Loucy (cell line): ENCODE data around the gene PAK3.

Experiments used
- H2AFZ ChIP-seq: fragments of 200-600 bp; sonication (generic); 2 replicates; pipeline ENCODE4 v1.6.0; 2016; ENCODE audit warnings: antibody characterized with exemption, mild to moderate bottlenecking, low read length, moderate library complexity
- H3F3A ChIP-seq: fragments of 200-600 bp; 2 replicates; pipeline ENCODE4 v1.6.0; 2016; ENCODE audit warnings: antibody characterized with exemption, low read depth, mild to moderate bottlenecking
- H3K27me3 ChIP-seq: fragments of 200-600 bp; sonication (generic); 2 replicates; pipeline ENCODE4 v1.6.1; 2014; ENCODE audit warnings: low read length, mild to moderate bottlenecking; ENCODE audit not compliant: insufficient read depth, poor library complexity, severe bottlenecking
- H3K36me3 ChIP-seq: fragments of 200-600 bp; sonication (generic); 2 replicates; pipeline ENCODE4 v1.6.1; 2016; ENCODE audit warnings: low read length; ENCODE audit not compliant: insufficient read depth
- H3K4me1 ChIP-seq: fragments of 200-600 bp; sonication (generic); 2 replicates; pipeline ENCODE4 v1.5.1; 2014; ENCODE audit warnings: low read length, mild to moderate bottlenecking; ENCODE audit not compliant: insufficient read depth, poor library complexity, severe bottlenecking
- H3K4me2 ChIP-seq: fragments of 200-600 bp; sonication (generic); 2 replicates; pipeline ENCODE4 v1.6.0; 2014; ENCODE audit warnings: antibody characterized with exemption, low read length, low read depth, mild to moderate bottlenecking; ENCODE audit not compliant: poor library complexity, severe bottlenecking
- H3K4me3 ChIP-seq: fragments of 200-600 bp; sonication (generic); 2 replicates; pipeline ENCODE4 v1.5.1; 2014; ENCODE audit warnings: low read length, mild to moderate bottlenecking, mixed read lengths; ENCODE audit not compliant: poor library complexity, severe bottlenecking
- H3K79me2 ChIP-seq: fragments of 200-600 bp; sonication (generic); 2 replicates; pipeline ENCODE4 v1.6.1; 2014; ENCODE audit warnings: low read length; ENCODE audit not compliant: insufficient read depth
- H3K9ac ChIP-seq: fragments of 200-600 bp; sonication (generic); 2 replicates; pipeline ENCODE4 v1.6.0; 2014; ENCODE audit warnings: mild to moderate bottlenecking, low read depth, low read length, moderate library complexity; ENCODE audit not compliant: poor library complexity, severe bottlenecking
- H3K9me2 ChIP-seq: fragments of 200-600 bp; sonication (generic); replicated peaks from 2 replicates; pipeline ENCODE4 v1.6.1; 2016; ENCODE audit warnings: low read depth, low read length, mixed read lengths
- H3K9me3 ChIP-seq: fragments of 200-600 bp; sonication (generic); 2 replicates; pipeline ENCODE4 v1.6.1; 2014; ENCODE audit warnings: mild to moderate bottlenecking, antibody characterized with exemption, low read length, low read depth; ENCODE audit not compliant: insufficient read depth
- H4K20me1 ChIP-seq: fragments of 200-600 bp; sonication (generic); 2 replicates; pipeline ENCODE4 v1.6.0; 2014; ENCODE audit warnings: antibody characterized with exemption, low read length, mild to moderate bottlenecking; ENCODE audit not compliant: insufficient read depth, poor library complexity, severe bottlenecking
- EZH2phosphoT487 ChIP-seq: fragments of 200-600 bp; IDR thresholded peaks from 2 replicates; pipeline ENCODE4 v1.6.1; 2018; ENCODE audit warnings: antibody characterized with exemption, mild to moderate bottlenecking, moderate library complexity, borderline replicate concordance
- TF ChIP-seq, protein P1 (sequence below): fragments of 200-600 bp; sonication (generic); conservative IDR thresholded peaks from 2 replicates; pipeline ENCODE4 v1.5.1; 2014; ENCODE audit warnings: mild to moderate bottlenecking, antibody characterized with exemption, low read length

The PAK3 gene

DNA sequence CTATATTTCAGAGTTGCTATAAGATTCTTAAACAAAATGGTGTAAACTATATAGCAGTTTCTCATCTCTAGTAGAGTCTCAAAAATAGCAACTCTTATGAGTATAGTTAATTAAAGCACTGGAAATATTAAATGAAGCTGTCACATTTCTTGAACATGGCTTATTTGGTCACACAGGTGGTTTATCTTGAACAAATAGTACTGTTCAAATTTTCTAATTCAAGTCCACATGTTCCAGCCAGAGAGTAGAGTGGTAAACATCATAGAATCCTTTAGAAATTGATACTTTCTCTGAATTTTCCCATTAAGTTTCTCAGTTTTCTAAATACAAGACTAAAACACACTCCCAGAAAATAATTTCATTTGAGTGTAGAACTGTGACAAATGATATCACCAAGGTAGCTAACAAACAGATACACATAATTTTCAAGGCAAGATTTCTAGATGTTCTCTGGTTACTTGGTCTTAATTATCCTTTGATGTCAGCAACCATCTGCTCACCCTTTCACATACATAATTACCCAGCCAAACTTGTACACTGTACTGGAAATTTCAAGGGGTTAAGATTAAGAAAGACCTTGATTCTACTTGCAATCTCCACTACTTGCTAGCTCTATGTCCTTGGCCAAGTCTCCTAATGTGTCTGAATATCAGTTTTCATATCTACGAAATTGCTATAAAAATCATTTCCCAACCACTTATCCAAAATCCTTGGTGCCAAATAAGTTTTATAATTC lies 24.3 kb upstream of the PAK3 start:
- Histone ChIP-seq H2AFZ (no peak overlapping the region), H3K9me2 (no peaks in the 10 kb centered on the region), H3K4me3 (no peak overlapping the region), H3K9ac (no peak overlapping the region), H3K4me2 (no peak overlapping the region), H3K9me3 (no peaks in the 10 kb centered on the region), H3K4me1 (no peaks in the 10 kb centered on the region), H4K20me1 (no peaks in the 10 kb centered on the region), H3F3A (no peaks in the 10 kb centered on the region), H3K79me2 (no peaks in the 10 kb centered on the region), H3K27me3 (no peaks in the 10 kb centered on the region), H3K36me3 (no peaks in the 10 kb centered on the region)
- TF ChIP-seq, protein P1, sequence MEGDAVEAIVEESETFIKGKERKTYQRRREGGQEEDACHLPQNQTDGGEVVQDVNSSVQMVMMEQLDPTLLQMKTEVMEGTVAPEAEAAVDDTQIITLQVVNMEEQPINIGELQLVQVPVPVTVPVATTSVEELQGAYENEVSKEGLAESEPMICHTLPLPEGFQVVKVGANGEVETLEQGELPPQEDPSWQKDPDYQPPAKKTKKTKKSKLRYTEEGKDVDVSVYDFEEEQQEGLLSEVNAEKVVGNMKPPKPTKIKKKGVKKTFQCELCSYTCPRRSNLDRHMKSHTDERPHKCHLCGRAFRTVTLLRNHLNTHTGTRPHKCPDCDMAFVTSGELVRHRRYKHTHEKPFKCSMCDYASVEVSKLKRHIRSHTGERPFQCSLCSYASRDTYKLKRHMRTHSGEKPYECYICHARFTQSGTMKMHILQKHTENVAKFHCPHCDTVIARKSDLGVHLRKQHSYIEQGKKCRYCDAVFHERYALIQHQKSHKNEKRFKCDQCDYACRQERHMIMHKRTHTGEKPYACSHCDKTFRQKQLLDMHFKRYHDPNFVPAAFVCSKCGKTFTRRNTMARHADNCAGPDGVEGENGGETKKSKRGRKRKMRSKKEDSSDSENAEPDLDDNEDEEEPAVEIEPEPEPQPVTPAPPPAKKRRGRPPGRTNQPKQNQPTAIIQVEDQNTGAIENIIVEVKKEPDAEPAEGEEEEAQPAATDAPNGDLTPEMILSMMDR: no peak
- no peak for TF ChIP-seq EZH2phosphoT487

DNA sequence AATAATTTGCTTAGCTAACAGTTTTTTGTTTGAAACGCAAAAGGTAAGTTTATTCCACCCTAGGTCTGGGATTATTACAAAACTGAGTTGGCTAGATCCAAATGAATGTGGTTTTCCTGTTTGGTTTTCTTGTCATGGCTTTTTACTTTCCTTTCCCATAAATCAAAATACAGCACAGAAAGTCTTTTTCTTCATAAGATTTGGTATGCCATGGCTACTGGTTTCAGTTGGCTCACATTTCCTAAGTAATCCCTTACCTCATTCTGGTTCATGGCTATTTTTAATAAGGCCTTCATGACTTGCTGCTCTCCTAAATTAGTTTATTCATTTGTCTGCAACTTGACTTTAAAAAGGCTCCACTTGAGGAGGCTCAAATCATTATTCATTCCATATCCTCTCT lies 12.9 kb upstream of the PAK3 start:
- Histone ChIP-seq H3K4me1 (no peaks in the 10 kb centered on the region), H4K20me1 (no peaks in the 10 kb centered on the region), H3K9me2 (no peaks in the 10 kb centered on the region), H3K9me3 (no peaks in the 10 kb centered on the region), H3K36me3 (no peaks in the 10 kb centered on the region), H3K4me2 (no peak overlapping the region), H3K9ac (no peak overlapping the region), H3F3A (no peaks in the 10 kb centered on the region), H3K27me3 (no peaks in the 10 kb centered on the region), H3K79me2 (no peaks in the 10 kb centered on the region), H3K4me3 (no peak overlapping the region), H2AFZ (no peak overlapping the region)
- TF ChIP-seq, protein P1: no peak
- no peak for TF ChIP-seq EZH2phosphoT487

DNA sequence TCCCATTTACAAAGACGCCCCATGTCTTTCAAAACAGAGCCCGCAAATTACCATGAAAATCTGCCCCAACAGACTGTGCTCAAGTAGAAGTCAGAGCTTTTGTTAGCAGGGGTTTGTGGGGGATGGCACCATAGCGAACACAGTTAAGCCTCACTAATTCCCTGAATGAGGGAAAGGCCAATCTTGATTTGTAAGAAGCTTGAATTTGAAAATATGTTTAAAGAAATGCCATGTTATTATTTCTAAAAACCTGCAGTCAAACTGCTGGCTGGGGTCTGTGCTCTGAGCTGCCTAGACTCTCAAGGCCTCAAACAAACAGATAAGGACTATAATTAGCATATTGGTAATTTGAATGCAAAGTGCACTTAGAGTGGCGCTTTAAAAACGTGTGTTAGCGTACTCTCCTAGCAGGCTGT lies 9.4 kb upstream of the PAK3 start:
- Histone ChIP-seq H3K36me3 (no peaks in the 10 kb centered on the region), H3K9me2 (no peaks in the 10 kb centered on the region), H3F3A (no peaks in the 10 kb centered on the region), H3K4me3 (no peak overlapping the region), H3K9ac (no peak overlapping the region), H3K27me3 (no peaks in the 10 kb centered on the region), H3K79me2 (no peaks in the 10 kb centered on the region), H3K4me2 (no peak overlapping the region), H3K9me3 (no peaks in the 10 kb centered on the region), H4K20me1 (no peaks in the 10 kb centered on the region), H3K4me1 (no peaks in the 10 kb centered on the region), H2AFZ (no peak overlapping the region)
- TF ChIP-seq, protein P1: no peak
- TF ChIP-seq EZH2phosphoT487: no peak
